Gastrocnemius medialis (tissue), 4 donors: ENCODE data around the gene TRPM4. TPM values are rescaled to one million over a fixed set of nuclear protein-coding genes. Genes with fewer than 3 reads are reported as not detected.

Experiments
- ATAC-seq, 2 donors: fragments of 150-250 bp; one replicate each; pipeline ENCODE4 v1.9.1; 2016
- DNase-seq, 2 donors: peaks; one replicate each; pipeline ENCODE4 v3.0.0-alpha.2; 2019
- H3K27ac ChIP-seq, 4 donors: fragments of 200-600 bp; sonication (generic); 1 replicate in 1 of 4; 2 replicates in 3 of 4; pipeline ENCODE4 v1.5.1; 2016 to 2018; ENCODE audit warnings: mild to moderate bottlenecking in 2 of 4, moderate library complexity in 1 of 4
- H3K27me3 ChIP-seq, 3 donors: fragments of 200-600 bp; sonication (generic) in 2 of 3; 1 replicate in 1 of 3; 2 replicates in 2 of 3; pipeline versions ENCODE4 v1.5.1 to v1.6.0; 2016 to 2019; ENCODE audit warnings: mild to moderate bottlenecking in 1 of 3, moderate library complexity in 1 of 3
- H3K36me3 ChIP-seq, 2 donors: fragments of 200-600 bp; sonication (generic) in 1 of 2; one replicate each; pipeline ENCODE4 v1.5.1; 2017 to 2018
- H3K4me1 ChIP-seq, 2 donors: fragments of 200-600 bp; sonication (generic) in 1 of 2; one replicate each; pipeline ENCODE4 v1.5.1; 2016 to 2017; ENCODE audit warnings: mild to moderate bottlenecking in 2 of 2
- H3K4me3 ChIP-seq, 4 donors: fragments of 200-600 bp; sonication (generic) in 3 of 4; 1 replicate in 1 of 4; 2 replicates in 3 of 4; pipeline ENCODE4 v1.5.1; 2016 to 2019; ENCODE audit warnings: mild to moderate bottlenecking in 2 of 4
- H3K9me3 ChIP-seq, 3 donors: fragments of 200-600 bp; sonication (generic) in 2 of 3; 1 replicate in 1 of 3; 2 replicates in 2 of 3; pipeline ENCODE4 v1.5.1; 2016 to 2019
- CTCF ChIP-seq, 5 experiments: fragments of 450-650 bp in 3 of 5; fragments of 200-600 bp in 2 of 5; sonication (generic) in 2 of 5; IDR thresholded peaks in 4 of 5; conservative IDR thresholded peaks in 1 of 5; 1 replicate in 4 of 5; 2 replicates in 1 of 5; pipeline ENCODE4 v1.5.1; 2016 to 2019; ENCODE audit warnings: antibody characterized with exemption in 5 of 5, mild to moderate bottlenecking in 3 of 5, moderate library complexity in 3 of 5
- POLR2A ChIP-seq, 2 donors: fragments of 450-650 bp; IDR thresholded peaks; one replicate each; pipeline ENCODE4 v1.6.1; 2017; ENCODE audit warnings: antibody characterized with exemption in 2 of 2, mild to moderate bottlenecking in 2 of 2, moderate library complexity in 2 of 2
- in situ Hi-C, 4 donors: fragments of 200-750 bp; cut with MboI; loops; one replicate each; pipeline versions ENCODE4 v1.15.0 to v1.8.0; 2017; ENCODE audit warnings: low sequenced_read_pairs in 4 of 4
- intact Hi-C: fragments of 100-400 bp; cut with DNase I; formaldehyde crosslinking; loops from one replicate; pipeline ENCODE4 v1.15.1; 2023; ENCODE audit warnings: low total_unique reads
- total RNA-seq, 4 donors: library from RNA; depleted of rRNA; stranded (reverse); fragments of >200 nt; gene quantifications; one replicate each; pipeline versions ENCODE4 v1.1.0 to v1.2.3, GENCODE V29; 2016

TRPM4 gene
- total RNA-seq, 4 donors from 2014 or later = 10.4 to 11.5 (median 11.3) TPM

DNA sequence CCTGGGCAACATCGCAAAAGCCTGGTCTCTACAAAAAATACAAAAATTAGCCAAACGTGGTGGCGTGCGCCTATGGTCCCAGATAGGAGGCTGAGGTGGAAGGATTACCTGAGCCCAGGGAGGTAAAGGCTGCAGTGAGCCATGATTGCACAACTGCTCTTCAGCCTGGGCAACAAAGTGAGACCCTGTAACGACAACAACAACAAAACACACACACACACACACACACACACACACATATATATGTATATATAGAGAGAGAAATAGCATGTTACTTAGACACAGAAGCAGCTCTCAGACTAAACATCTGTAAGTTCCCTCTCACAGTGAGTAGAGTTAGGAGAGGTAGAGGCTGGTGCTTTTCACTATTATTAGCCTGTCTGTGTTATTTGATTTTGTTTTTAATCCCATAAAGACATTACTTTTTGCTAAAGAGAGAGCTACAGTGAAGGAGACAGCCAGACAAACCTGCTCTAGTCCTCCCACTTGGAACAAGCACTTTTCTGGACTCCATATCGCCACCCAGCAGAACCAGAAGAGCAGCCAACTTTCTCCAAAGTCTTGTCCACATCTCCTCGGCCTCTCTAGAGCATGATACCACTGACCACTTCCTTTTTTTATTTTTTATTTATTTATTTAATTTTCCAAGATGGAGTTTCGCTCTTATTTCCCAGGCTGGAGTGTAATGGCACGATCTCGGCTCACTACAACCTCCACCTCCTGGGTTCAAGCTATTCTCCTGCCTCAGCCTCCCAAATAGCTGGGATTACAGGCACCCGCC lies 46.2 kb upstream of the TRPM4 start:
- H3K27ac ChIP-seq = peak overlapping the region in 3 of 4 donors; percentile 42 to 72 (median 61)

DNA sequence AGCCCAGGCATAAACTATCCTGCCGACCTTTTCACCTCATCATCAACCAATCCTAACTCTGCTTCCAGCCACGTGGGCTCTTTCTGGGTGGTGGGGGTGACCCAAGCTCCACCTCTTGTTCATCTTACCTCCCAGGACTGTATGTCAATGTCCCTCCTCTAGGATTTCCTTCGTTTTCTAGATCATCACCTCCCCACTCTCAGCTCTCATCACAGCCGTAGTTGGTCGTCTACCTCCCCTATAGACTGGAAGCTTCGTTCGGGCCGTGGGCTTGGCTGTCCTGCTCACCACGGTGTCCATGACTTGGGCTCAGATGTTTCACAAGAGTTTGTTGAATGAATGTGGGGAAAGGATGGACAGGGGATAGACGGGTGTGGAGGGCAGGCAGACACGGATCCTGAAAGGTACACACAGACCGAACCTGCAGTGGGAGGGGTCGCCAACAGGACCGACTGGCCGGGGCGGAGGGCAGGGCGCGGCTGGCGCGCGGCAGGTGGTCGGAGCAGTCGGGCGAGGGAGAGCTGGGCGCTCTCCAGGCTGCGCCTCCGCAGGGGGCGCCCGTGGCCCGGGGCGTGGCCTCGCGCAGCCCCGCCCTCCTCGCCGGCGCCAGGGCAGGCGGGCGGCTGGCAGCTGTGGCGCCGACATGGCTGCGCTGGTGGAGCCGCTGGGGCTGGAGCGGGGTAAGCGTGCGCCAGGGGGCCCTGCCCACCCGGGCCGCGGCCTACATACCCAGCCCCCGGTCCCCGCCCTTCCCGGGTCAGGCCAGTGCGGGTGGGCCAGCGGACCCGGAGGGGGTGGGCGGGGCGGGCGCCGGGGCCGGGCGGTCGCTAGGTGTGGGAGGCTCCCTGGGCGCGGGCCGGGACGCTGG lies 43.6 kb upstream of the TRPM4 start, which contains the start of gene LIN7B:
TSS of gene LIN7B (plus strand) at position 609 of the 868 bp plus-strand sequence. CDS start at position 644, 35 bp downstream.
- peak in 1 of 2 donors; percentile 58 for DNase-seq
- in situ Hi-C loops (no loop called here), intact Hi-C loops (no loop called here)
- peaks cover 0 to 3% of the 10 kb centered on the region in 2 donors for H3K36me3 ChIP-seq
- TF ChIP-seq POLR2A (IDR thresholded peaks at IDR 0.05) = peak; percentile 23 to 67
- TF ChIP-seq CTCF (IDR thresholded peaks at IDR 0.05 in 4 of 5, conservative IDR thresholded peaks at IDR 0.05 in 1 of 5) = peak; percentile 30 to 78 (median 52)
- H3K4me3 ChIP-seq = peak within 1 kb of the TSS; percentile 64 to 81 (median 74)
- H3K4me1 ChIP-seq = peaks cover 28 to 31% of the 10 kb centered on the region in 2 donors
- ATAC-seq = peak; percentile 65 to 72
- no peaks in the 10 kb centered on the region for H3K9me3 ChIP-seq
- H3K27me3 ChIP-seq = no peaks in the 10 kb centered on the region
- peak within 1 kb of the TSS; percentile 78 to 89 (median 82) for H3K27ac ChIP-seq

More for the DNA sequence above, 46.2 kb upstream of the TRPM4 start:
- Histone ChIP-seq H3K36me3 (peaks cover 0 to 29% of the 10 kb centered on the region in 2 donors), H3K27me3 (no peaks in the 10 kb centered on the region), H3K9me3 (no peaks in the 10 kb centered on the region), H3K4me3 (no peak overlapping the region), H3K4me1 (peaks cover 18 to 27% of the 10 kb centered on the region in 2 donors)
- ATAC-seq (no peak), DNase-seq (no peak)
- in situ Hi-C loops (no loop called here), intact Hi-C loops (no loop called here)
- no peak for TF ChIP-seq CTCF (IDR thresholded peaks at IDR 0.05 in 4 of 5, conservative IDR thresholded peaks at IDR 0.05 in 1 of 5)
- TF ChIP-seq POLR2A (IDR thresholded peaks at IDR 0.05) = no peak

DNA sequence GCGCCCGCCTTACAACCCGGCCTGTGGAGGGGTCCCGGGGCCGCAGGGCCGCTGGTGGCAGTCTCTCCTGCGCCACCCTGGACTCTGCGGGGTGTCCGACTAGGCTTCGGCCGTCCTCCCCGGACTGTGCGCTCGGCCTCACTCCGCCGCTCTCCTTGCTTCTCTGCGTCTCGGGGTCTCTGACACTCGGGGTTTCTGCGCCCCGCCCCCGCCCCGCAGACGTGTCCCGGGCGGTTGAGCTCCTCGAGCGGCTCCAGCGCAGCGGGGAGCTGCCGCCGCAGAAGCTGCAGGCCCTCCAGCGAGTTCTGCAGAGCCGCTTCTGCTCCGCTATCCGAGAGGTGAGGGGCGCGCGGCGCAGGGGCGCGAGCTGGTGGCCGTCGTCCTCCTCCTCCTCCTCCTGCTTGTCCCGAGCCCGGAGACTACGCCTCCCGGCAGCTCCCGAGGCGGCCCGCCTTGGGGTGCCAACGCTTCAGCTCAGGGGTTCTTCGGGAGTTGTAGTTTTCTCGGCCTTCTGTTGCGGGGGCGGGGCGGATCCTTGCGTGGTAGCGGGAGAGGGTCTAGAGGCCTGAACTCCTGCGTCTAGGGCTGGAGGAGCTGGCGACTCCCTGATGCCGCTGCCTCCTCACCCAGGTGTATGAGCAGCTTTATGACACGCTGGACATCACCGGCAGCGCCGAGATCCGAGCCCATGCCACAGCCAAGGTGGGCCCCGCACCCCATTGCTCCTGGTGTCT lies 42.8 kb upstream of the TRPM4 start:
- Histone ChIP-seq H3K27me3 (no peaks in the 10 kb centered on the region), H3K27ac (peak overlapping the region; percentile 78 to 89 (median 82)), H3K36me3 (no peaks in the 10 kb centered on the region), H3K9me3 (no peaks in the 10 kb centered on the region), H3K4me3 (peak overlapping the region; percentile 64 to 81 (median 74)), H3K4me1 (peaks cover 30 to 34% of the 10 kb centered on the region in 2 donors)
- in situ Hi-C loops (no loop called here), intact Hi-C loops (no loop called here)
- DNase-seq (peak in 1 of 2 donors; percentile 72), ATAC-seq (peak; percentile 4 to 10)
- TF ChIP-seq CTCF (IDR thresholded peaks at IDR 0.05 in 4 of 5, conservative IDR thresholded peaks at IDR 0.05 in 1 of 5) (no peak), POLR2A (IDR thresholded peaks at IDR 0.05) (peak; percentile 18 to 29)

GRCh38 chr19:49116544-49116943 lies 41.0 kb upstream of the TRPM4 start:
- Histone ChIP-seq H3K9me3 (no peaks in the 10 kb centered on the region), H3K4me3 (no peak overlapping the region), H3K36me3 (no peaks in the 10 kb centered on the region), H3K27ac (no peak overlapping the region), H3K4me1 (peaks cover 21 to 27% of the 10 kb centered on the region in 2 donors), H3K27me3 (no peaks in the 10 kb centered on the region)
- ATAC-seq (no peak), DNase-seq (no peak)
- no peak for TF ChIP-seq POLR2A (IDR thresholded peaks at IDR 0.05)
- in situ Hi-C loops (no loop called here), intact Hi-C loops (no loop called here)
